Measurements from ENCODE around the gene FABP1.

GRCh38 chr2:88160517-88160916 lies 32.7 kb upstream of the FABP1 start:
- no peak for TF ChIP-seq POLR2A (IDR thresholded peaks at IDR 0.05)
- TF ChIP-seq EP300 (IDR thresholded peaks at IDR 0.05) = no peak
- TF ChIP-seq CTCF (IDR thresholded peaks at IDR 0.05) = no peak
